Heart left ventricle (tissue), 16 donors: Measurements from ENCODE around the gene SHPK. TPM values are rescaled to one million over a fixed set of nuclear protein-coding genes. Genes with fewer than 3 reads are reported as not detected.
A peak's percentile ranks its signal among the peaks of the same experiment; 100 is the strongest.

ENCODE experiments used
- ATAC-seq, 4 donors: fragments of 200-7000 bp; cut with Tn5 transposase; one replicate each; pipeline ENCODE4 v1.9.1; 2020 to 2022; ENCODE audit warnings: moderate library complexity in 4 of 4, mild to moderate bottlenecking in 3 of 4, moderate number of reproducible peaks in 1 of 4
- DNase-seq, 5 donors: peaks; one replicate each; pipeline ENCODE4 v3.0.0-alpha.2; 2020
- H3K27ac ChIP-seq, 12 donors: fragments of 200-600 bp; sonication (generic) in 4 of 12; one replicate each; pipeline versions ENCODE4 v1.5.0 to v1.8.0; 2016 to 2022; ENCODE audit warnings: mild to moderate bottlenecking in 2 of 12
- H3K27me3 ChIP-seq, 9 donors: fragments of 200-600 bp; sonication (generic) in 2 of 9; one replicate each; pipeline versions ENCODE4 v1.5.1 to v1.8.0; 2016 to 2022; ENCODE audit warnings: mild to moderate bottlenecking in 3 of 9
- H3K36me3 ChIP-seq, 9 donors: fragments of 200-600 bp; sonication (generic) in 2 of 9; one replicate each; pipeline versions ENCODE4 v1.5.0 to v1.8.0; 2018 to 2022; ENCODE audit warnings: mild to moderate bottlenecking in 2 of 9
- H3K4me1 ChIP-seq, 12 donors: fragments of 200-600 bp; sonication (generic) in 4 of 12; one replicate each; pipeline versions ENCODE4 v1.5.0 to v1.8.0; 2016 to 2022; ENCODE audit warnings: mild to moderate bottlenecking in 3 of 12
- H3K4me3 ChIP-seq, 12 donors: fragments of 200-600 bp; sonication (generic) in 4 of 12; one replicate each; pipeline versions ENCODE4 v1.5.0 to v1.8.0; 2017 to 2022; ENCODE audit warnings: mild to moderate bottlenecking in 9 of 12, moderate library complexity in 4 of 12
- H3K9me3 ChIP-seq, 12 donors: fragments of 200-600 bp; sonication (generic) in 4 of 12; one replicate each; pipeline versions ENCODE4 v1.5.0 to v1.8.0; 2016 to 2022; ENCODE audit warnings: mild to moderate bottlenecking in 1 of 12
- POLR2A ChIP-seq, 2 donors: fragments of 450-650 bp; IDR thresholded peaks; one replicate each; pipeline ENCODE4 v1.6.1; 2017; ENCODE audit warnings: antibody characterized with exemption in 2 of 2, mild to moderate bottlenecking in 2 of 2, moderate library complexity in 2 of 2
- WGBS, 4 donors: extraction: QIAGEN DNeasy Blood & Tissue Kit in 2 of 4; methylation state at CpG; one replicate each; pipeline versions ENCODE4 v1.1.5 to v1.1.7; 2013 to 2018; 5-methylcytosine and 5-hydroxymethylcytosine counted together
- intact Hi-C, 10 donors: fragments of 100-400 bp; cut with DNase I; formaldehyde crosslinking; loops; one replicate each; pipeline versions ENCODE4 v1.11.1 to v1.14.2; 2022
- polyA plus RNA-seq, 2 donors: library from polyadenylated mRNA; stranded (reverse); fragments of 200-250 nt; gene quantifications; one replicate each; pipeline ENCODE4 v1.2.3, GENCODE V29; 2013
- total RNA-seq, 9 donors: library from RNA; depleted of rRNA in 2 of 9; stranded (reverse); fragments of >200 nt in 2 of 9; fragmentation: NEBNext Ultra II Directional in 3 of 9; extraction: Animal tissue kit (Norgen Biotek cat#: 25700) in 3 of 9; gene quantifications; one replicate each; pipeline versions ENCODE4 v1.1.0 to v1.2.4, GENCODE V29; 2016 to 2023
- TF ChIP-seq, protein P1 (sequence below), 12 donors: fragments of 200-600 bp; sonication (generic) in 4 of 12; IDR thresholded peaks; one replicate each; pipeline versions ENCODE4 v1.5.0 to v1.8.0; 2018 to 2022; ENCODE audit warnings: antibody characterized with exemption in 12 of 12, mild to moderate bottlenecking in 5 of 12
- donor health status: ischemic (EF 13 %, LVEDD 7.1; RV severe dilation, severe dysfunction).
- donor health status: healthy with polysubstance abuse.
- donor health status: DM: no; HTN: yes; CAD: no.
- donor health status: DM: no; HTN: no; CAD: no.
- donor health status: ischemic (EF 25% LVEDD 6.9; RV normal size, moderate dysfunction).
- donor health status: ischemic (EF 25% LVEDD 5.7; RV mildly dilated, moderate dysfunction).
- donor health status: healthy.
- donor health status: DM: yes; HTN: yes; CAD: no.
- donor health status: ischemic (EF 35%, LVEDD 5.7; RV mildly dilated, moderate dysfunction).
- donor health status: nonischemic (EF 11% LVEDD 7.7; RV severe dilation, severe dysfunction).
- donor health status: DM: yes; HTN: yes; CAD: no.
- donor health status: PGD.
- donor health status: ischemic (EF 29% LVEDD 5.4; RV normal size, mild dysfunction).
- donor health status: nonischemic (EF 23%, LVEDD 6.1; RV moderate dilation, normal function).

The SHPK gene
- total and polyA plus RNA-seq, 11 donors, result 2.5 to 7.3 (median 3.6) TPM

GRCh38 chr17:3647769-3648555, 11.9 kb upstream of the SHPK start:
- Histone ChIP-seq H3K9me3 (no peaks in the 10 kb centered on the region), H3K4me1 (peaks cover 0 to 9% (median 0%) of the 10 kb centered on the region in 12 donors), H3K4me3 (no peak overlapping the region), H3K27me3 (no peaks in the 10 kb centered on the region), H3K36me3 (peaks cover 0 to 68% (median 54%) of the 10 kb centered on the region in 9 donors), H3K27ac (no peak overlapping the region)
- peak; percentile 63 to 80 (median 77) for ATAC-seq
- intact Hi-C loops, result loop anchor here in 5 of 10 donors (5.0 to 10.0 kb wide), 3 partner anchors 113 to 603 kb away; no protein-coding TSS in a partner anchor
- peak in 2 of 5 donors; percentile 70 to 72 for DNase-seq
- TF ChIP-seq, protein P1, sequence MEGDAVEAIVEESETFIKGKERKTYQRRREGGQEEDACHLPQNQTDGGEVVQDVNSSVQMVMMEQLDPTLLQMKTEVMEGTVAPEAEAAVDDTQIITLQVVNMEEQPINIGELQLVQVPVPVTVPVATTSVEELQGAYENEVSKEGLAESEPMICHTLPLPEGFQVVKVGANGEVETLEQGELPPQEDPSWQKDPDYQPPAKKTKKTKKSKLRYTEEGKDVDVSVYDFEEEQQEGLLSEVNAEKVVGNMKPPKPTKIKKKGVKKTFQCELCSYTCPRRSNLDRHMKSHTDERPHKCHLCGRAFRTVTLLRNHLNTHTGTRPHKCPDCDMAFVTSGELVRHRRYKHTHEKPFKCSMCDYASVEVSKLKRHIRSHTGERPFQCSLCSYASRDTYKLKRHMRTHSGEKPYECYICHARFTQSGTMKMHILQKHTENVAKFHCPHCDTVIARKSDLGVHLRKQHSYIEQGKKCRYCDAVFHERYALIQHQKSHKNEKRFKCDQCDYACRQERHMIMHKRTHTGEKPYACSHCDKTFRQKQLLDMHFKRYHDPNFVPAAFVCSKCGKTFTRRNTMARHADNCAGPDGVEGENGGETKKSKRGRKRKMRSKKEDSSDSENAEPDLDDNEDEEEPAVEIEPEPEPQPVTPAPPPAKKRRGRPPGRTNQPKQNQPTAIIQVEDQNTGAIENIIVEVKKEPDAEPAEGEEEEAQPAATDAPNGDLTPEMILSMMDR (IDR thresholded peaks at IDR 0.05), result peak; percentile 24 to 62 (median 39)
- no peak for TF ChIP-seq POLR2A (IDR thresholded peaks at IDR 0.05)
- WGBS, 4 donors, result 66 to 74% (median 69%) methylated on average over 17 to 20 of the region's 20 CpGs

GRCh38 chr17:3647251-3647650, 11.2 kb upstream of the SHPK start:
- peaks cover 0 to 72% (median 54%) of the 10 kb centered on the region in 9 donors for H3K36me3 ChIP-seq
- peak in 1 of 4 donors; percentile 9 for ATAC-seq
- intact Hi-C loops, result loop anchor here in 5 of 10 donors (5.0 to 10.0 kb wide), 3 partner anchors 112 to 602 kb away; no protein-coding TSS in a partner anchor
- H3K27ac ChIP-seq, result no peak overlapping the region
- no peak for DNase-seq
- no peaks in the 10 kb centered on the region for H3K9me3 ChIP-seq
- 82 to 86% (median 84%) methylated on average over 12 of the region's 12 CpGs for WGBS, 4 donors
- no peak overlapping the region for H3K4me3 ChIP-seq
- peaks cover 0 to 9% (median 0%) of the 10 kb centered on the region in 12 donors for H3K4me1 ChIP-seq
- TF ChIP-seq, protein P1 (IDR thresholded peaks at IDR 0.05), result no peak
- TF ChIP-seq POLR2A (IDR thresholded peaks at IDR 0.05), result no peak
- H3K27me3 ChIP-seq, result no peaks in the 10 kb centered on the region

DNA sequence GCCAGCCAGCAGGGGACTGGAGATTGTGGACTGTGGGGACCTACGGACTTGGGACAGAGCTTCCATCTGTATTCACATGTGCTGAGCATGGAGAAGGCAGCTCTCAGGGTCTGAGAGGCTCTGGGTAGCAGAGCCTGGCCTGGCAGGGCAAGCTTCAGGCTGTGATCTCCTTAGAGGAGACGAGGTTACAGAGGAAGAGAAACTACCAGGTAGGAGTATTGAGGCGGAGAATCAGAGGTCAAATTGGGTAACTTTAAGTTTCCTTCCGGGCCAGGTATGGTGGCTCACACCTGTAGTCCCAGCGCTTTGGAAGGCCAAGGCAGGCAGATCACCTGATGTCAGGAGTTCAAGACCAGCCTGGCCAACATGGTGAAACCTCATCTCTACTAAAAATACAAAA, 9.3 kb upstream of the SHPK start:
- no peak overlapping the region for H3K4me3 ChIP-seq
- H3K36me3 ChIP-seq, result peaks cover 0 to 72% (median 43%) of the 10 kb centered on the region in 9 donors
- intact Hi-C loops, result loop anchor here in 5 of 10 donors (5.0 to 10.0 kb wide), 3 partner anchors 111 to 601 kb away; no protein-coding TSS in a partner anchor
- H3K27ac ChIP-seq, result no peak overlapping the region
- DNase-seq (peak in 1 of 5 donors; percentile 4), ATAC-seq (no peak)
- peaks cover 0 to 17% (median 8%) of the 10 kb centered on the region in 12 donors for H3K4me1 ChIP-seq
- no peaks in the 10 kb centered on the region for H3K27me3 ChIP-seq
- 57 to 100% (median 83%) methylated on average over 4 to 5 of the region's 5 CpGs for WGBS, 4 donors
- TF ChIP-seq, protein P1 (IDR thresholded peaks at IDR 0.05), result no peak
- TF ChIP-seq POLR2A (IDR thresholded peaks at IDR 0.05), result no peak
- H3K9me3 ChIP-seq, result no peaks in the 10 kb centered on the region

DNA sequence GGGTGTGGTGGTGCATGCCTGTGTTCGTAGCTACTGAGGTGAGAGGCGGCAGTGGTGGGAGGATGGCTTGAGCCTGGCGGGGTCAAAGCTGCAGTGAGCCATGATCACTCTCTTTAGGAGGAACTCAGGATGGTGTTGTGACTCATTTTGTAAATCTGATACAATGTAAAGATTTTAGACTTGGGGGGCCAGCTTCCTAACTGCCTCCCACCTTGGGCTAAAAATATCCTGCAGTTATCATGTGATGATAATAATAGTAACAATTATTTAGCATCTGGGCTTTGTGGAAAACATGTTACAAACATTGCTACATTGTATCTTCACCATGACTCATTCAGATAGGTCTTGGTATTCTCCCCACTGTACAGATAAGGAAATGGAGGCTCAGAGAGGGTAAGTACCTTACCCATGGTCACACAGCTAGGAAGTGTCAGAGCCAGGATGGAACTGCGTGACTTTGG, 7.9 kb upstream of the SHPK start:
- TF ChIP-seq, protein P1 (IDR thresholded peaks at IDR 0.05), result no peak
- TF ChIP-seq POLR2A (IDR thresholded peaks at IDR 0.05), result no peak
- ATAC-seq (no peak), DNase-seq (peak in 1 of 5 donors; percentile 21)
- Histone ChIP-seq H3K4me3 (no peak overlapping the region), H3K27me3 (no peaks in the 10 kb centered on the region), H3K27ac (no peak overlapping the region), H3K9me3 (no peaks in the 10 kb centered on the region), H3K4me1 (peaks cover 0 to 25% (median 15%) of the 10 kb centered on the region in 12 donors), H3K36me3 (peaks cover 0 to 61% (median 32%) of the 10 kb centered on the region in 9 donors)
- intact Hi-C loops, result loop anchor here in 1 of 10 donors (10.0 kb wide), 2 partner anchors 109 to 599 kb away; no protein-coding TSS in a partner anchor
- WGBS, 4 donors, result 90 to 95% (median 92%) methylated on average over 4 of the region's 4 CpGs
